Peyer's patch (tissue), 4 donors: ENCODE results near the gene CSNK1A1.

Source experiments
- CTCF ChIP-seq, 6 experiments: fragments of 450-650 bp in 4 of 6; fragments of 200-600 bp in 2 of 6; sonication (generic) in 1 of 6; IDR thresholded peaks; one replicate each; pipeline ENCODE4 v1.5.1; 2017 to 2019; ENCODE audit warnings: antibody characterized with exemption in 6 of 6, mild to moderate bottlenecking in 3 of 6, moderate library complexity in 1 of 6
- POLR2A ChIP-seq, 2 donors: fragments of 450-650 bp; IDR thresholded peaks; one replicate each; pipeline ENCODE4 v1.5.1; 2017; ENCODE audit warnings: antibody characterized with exemption in 2 of 2, mild to moderate bottlenecking in 2 of 2, moderate library complexity in 2 of 2

- TF ChIP-seq POLR2A (IDR thresholded peaks at IDR 0.05) = no peak
- TF ChIP-seq CTCF (IDR thresholded peaks at IDR 0.05) = no peak
Observed at GRCh38 chr5:149559706-149560105, 8.5 kb upstream of the CSNK1A1 start.
